GM18526 (cell line): ENCODE measurements around the gene FOXRED2.

Experiments
- POLR2A ChIP-seq: IDR thresholded peaks from 3 replicates; pipeline ENCODE4 v1.6.1; 2011; ENCODE audit not compliant: insufficient read length; ENCODE audit errors: extremely low read depth

Gene FOXRED2

GRCh38 chr22:36486619-36487384 lies 20.0 kb downstream of the FOXRED2 start:
- no peak for TF ChIP-seq POLR2A

DNA sequence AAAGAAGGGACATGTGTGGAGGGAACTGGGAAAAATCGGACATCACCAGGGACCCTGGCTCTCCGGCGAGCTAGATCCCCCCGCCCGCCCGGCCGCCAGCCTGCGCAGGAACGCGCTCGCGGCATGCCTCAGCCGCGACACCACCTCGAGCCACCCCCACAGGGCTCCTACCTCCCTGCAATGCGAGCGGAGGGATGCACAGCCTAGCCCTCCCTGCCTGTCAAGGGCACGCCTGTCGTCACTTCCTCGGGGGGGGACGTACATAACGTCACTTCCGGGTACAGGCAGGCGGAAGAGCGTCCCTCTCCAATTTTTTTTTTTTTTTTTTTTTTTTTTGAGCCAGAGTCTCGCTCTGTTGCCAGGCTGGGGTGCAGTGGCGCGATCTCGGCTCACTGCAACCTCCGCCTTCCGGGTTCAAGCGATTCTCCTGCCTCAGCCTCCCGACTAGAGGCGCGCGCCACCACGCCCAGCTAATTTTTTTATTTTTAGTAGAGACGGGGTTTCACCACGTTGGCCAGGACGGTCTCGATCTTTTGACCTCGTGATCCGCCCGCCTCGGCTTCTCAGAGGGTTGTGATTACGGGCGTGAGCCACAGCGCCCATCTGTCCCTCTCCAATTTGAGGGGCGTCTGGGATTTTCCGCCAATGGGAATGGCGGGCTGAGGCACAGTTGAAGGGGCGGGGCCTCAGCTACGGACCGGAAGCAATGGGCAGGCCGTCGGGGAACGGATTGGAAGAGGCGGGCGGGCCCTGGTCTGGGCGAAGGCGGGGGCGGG lies 25.3 kb downstream of the FOXRED2 start, which contains the start of gene TXN2:
Gene TXN2 (minus strand): TSS at position 248 of the 776 bp plus-strand sequence. CDS start 803 bp downstream, outside the sequence.
- TF ChIP-seq POLR2A, result peak; percentile 91

GRCh38 chr22:36480941-36481392 lies 25.9 kb downstream of the FOXRED2 start:
- no peak for TF ChIP-seq POLR2A

GRCh38 chr22:36478966-36479365 lies 27.9 kb downstream of the FOXRED2 start:
- no peak for TF ChIP-seq POLR2A

GRCh38 chr22:36475341-36475740 lies 31.5 kb downstream of the FOXRED2 start:
- no peak for TF ChIP-seq POLR2A

- no peak for TF ChIP-seq POLR2A
These were observed 34.2 kb downstream of the FOXRED2 start for GRCh38 chr22:36472689-36473088.

DNA sequence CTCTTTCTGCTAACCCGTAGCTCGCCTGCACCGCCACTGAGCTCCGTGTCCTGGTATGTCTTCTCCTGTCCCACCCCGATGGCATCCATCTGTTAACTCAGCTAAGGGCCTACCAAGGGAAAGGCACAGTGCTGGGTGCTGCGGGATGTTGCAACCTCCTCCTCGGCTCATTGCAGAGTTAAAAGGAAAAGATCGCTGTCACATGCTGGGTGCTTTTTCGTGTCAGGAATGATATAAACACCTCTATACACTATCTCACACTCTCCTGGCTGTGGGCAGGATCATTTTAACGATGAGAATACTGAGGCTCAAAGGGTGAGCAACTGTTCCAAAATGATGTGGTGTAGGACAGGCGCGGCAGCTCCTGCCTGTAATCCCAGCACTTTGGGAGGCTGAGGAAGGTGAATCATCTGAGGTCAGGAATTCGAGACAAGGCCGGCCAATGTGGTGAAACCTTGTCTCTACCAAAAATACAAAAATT lies 35.5 kb downstream of the FOXRED2 start:
- no peak for TF ChIP-seq POLR2A

DNA sequence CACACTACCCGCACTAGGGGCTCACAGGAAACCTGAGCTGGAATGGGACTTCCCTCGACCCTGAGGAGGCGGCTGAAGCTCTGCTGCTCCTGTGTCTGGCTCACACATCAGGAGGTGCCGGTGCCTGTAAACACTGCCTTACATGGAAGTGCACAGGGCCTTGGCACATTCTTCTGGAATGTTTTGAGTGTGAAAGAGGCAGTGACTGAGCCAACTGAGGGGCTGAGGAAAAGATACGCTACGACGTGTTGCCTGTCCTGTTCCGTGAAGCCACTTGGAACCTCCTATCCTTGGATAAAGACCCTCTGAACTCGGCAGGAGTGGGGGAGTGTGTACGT lies 35.9 kb downstream of the FOXRED2 start:
- no peak for TF ChIP-seq POLR2A

DNA sequence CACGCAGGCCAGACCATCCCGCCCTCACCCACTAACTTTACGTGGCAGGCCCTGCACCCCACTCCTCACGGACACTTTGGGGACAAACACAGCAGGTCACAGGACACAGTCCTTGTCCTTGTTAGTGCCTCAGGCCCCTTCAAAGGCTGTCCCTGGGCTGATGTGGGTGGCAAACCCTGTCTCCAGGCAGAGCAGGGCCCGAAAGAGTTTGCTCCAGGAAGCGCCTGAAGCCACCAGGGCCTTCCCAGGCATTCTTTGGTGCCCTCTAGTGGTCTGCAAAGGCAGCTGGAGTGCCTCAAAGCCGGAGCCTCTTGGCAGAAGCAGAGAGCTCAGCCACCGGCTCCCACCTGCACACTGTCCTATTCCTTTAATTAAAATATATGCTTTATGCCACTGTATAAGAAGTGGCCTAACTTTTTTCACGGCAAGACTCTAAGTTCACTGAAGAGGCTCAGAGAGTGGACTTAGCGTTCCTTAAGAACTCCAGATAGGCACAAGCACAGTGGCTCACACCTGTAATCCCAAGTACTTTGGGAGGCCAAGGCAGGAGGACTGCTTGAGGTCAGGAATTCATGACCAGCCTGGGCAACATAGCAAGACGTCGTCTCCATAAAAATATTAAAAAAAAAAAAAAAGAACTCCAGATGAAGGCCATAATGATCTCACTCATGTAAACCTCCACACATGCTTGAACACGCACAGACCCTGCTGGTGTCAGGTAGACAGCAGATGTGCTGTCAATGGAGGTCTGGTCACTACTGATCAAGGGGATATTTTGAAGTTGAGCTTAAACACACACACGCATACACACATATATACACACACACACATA lies 36.5 kb downstream of the FOXRED2 start:
- TF ChIP-seq POLR2A, result no peak

DNA sequence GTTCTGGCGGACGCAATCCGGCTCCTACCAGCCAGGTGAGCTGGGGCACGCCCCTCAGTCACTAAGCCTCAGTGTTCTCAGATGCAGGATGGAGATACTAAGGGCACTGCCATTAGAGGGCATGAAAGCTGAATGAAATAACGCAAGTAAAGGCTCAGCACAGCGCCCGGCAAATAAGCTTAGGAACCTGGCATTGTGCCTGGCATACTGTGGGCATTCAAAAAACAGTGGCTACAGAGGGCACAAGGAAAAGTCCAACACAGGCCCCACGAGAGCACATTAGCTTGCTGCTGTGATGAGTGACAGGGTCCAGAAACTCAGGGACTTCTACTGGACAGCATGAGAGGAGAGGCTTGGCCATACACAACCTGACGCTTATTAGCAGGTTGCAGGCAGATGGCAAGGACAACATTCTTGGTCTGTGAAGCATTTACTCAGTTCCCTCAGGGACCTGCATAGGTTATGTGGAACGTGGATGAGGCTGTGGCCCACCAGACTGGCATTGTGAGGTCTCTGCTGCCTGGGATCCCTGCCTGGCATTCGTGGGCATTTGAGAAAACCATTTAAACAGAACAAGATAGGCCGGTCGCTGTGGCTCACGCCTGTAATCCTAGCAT lies 37.6 kb downstream of the FOXRED2 start:
- TF ChIP-seq POLR2A, result no peak

DNA sequence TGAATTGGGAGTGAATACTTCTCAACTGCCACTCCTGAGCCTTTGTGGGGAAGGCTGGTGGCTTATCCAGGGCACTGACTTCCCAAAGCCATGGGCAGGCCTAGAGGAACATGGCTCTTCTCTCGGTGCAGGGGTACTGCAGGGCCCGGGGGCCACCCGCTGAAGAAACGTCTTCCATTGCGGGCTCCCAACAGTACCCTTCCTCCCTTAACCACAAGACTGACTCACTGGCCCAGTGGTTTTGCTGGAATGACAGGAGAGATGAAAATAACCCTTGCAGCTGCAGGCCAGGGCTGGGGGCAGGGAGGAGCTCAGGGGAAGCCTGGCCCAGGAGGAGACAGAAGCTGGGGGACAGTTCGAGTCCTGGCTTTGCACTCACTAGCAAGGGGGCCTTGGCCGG lies 38.9 kb downstream of the FOXRED2 start:
- no peak for TF ChIP-seq POLR2A

DNA sequence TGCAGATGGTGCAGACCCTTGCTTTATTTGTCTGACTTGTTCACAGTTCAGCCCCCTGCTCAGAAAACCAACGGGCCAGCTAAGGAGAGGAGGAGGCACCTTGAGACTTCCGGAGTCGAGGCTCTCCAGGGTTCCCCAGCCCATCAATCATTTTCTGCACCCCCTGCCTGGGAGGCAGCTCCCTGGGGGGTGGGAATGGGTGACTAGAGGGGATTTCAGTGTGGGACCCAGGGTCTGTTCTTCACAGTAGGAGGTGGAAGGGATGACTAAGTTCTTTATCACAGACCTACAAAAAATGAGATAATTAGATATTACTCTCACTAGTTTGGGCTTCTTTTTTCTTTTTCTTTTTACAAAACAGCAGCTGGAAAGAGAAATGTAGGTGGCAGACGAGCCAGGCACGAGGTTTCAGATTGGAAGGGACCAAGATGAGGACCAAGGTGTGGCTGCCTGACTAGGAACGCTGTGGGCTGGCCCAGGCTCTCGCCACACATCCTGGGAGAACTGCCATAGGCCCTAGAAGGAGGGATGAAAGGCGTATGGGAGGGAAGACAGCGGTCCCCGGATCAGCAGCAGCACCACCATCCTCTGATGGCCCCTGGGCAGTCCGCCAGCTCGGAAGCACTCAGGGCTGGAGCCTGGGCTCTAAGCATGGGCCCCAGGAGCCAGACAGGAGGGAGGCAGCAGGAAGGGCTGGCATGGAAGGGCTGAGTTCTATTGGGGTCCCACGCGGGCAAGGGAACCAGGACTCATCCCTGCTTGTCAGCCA lies 39.6 kb downstream of the FOXRED2 start:
- TF ChIP-seq POLR2A, result no peak

DNA sequence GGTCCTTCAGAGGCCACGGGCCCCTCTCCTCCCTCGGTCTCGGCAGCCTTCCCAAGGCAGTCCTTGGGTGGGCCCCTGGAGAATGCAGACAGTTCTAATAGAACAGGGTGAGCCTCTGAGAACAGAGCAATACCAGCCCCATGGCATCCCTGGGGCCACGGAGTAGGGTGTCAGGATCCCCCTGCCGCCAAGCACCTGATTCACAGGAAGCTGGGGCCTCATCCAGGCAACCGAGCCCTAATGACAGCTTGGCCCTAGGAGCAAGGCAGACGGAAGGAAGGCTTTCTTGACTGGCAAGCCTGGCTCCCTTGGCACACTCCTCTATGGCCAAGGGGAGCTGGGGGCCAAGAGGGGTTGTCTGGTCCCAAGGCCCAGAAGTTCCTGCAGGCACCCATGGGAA lies 40.6 kb downstream of the FOXRED2 start:
- TF ChIP-seq POLR2A, result no peak

DNA sequence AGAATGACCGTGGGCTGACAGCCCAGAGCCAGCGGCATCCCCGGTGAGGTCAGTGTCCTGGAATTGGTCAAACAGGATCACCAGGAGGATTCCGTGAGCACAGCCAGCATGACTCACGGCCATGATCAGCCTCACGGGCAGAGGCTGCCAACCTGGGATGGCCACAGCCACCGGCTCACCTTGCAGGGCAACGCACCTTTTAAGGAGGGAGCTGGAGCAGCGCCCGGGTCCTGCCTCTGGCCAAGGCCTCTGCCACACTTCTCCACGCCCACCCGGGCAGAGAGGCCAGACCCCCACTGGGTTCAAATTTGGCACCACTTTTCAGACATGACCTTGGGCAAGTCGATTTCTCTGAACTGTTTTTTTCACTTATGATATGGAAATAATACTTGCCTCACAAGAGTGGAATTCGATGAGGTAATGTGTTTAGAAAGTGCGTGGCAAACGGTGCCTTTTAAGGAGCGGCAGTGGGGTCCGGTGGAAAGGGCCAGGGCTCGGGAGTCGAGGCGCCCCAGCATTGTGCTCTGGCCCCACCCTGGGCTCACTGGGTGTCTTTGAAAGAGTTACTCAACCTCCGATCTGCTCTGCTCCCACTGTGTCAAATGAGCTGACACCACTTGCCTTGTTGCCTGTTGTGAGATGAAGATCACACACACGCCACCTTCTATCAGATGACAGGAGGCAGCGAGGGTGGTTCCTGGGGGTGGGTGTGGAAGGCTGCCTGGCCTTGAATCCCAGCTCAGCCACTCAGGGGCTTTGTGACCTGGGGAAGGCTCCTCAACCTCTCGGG lies 41.4 kb downstream of the FOXRED2 start:
- TF ChIP-seq POLR2A, result no peak

GRCh38 chr22:36464715-36465231 lies 42.1 kb downstream of the FOXRED2 start:
- no peak for TF ChIP-seq POLR2A
